IPS-15b (cell line): ENCODE measurements around the gene PPP2R3B.
A peak's percentile ranks its signal among the peaks of the same experiment; 100 is the strongest.
"Not testable (repeated sequence)": the region's sequence is repeated elsewhere in the genome, so short reads cannot be mapped to it uniquely, and the experiment has no call there.

Experiments used
- H3K27me3 ChIP-seq: one replicate; pipeline ENCODE4 v1.6.1; 2013; ENCODE audit warnings: low read length; ENCODE audit not compliant: control insufficient read depth, insufficient read depth
- H3K36me3 ChIP-seq: one replicate; pipeline ENCODE4 v1.6.1; 2013; ENCODE audit warnings: low read length; ENCODE audit not compliant: control insufficient read depth, insufficient read depth
- H3K4me1 ChIP-seq: one replicate; pipeline ENCODE4 v1.6.1; 2013; ENCODE audit warnings: mild to moderate bottlenecking, low read length; ENCODE audit not compliant: control insufficient read depth, insufficient read depth
- H3K4me3 ChIP-seq: one replicate; pipeline ENCODE4 v1.5.1; 2013; ENCODE audit warnings: low read depth, low read length
- H3K9ac ChIP-seq: one replicate; pipeline ENCODE4 v1.6.1; 2013; ENCODE audit warnings: low read depth, mild to moderate bottlenecking, low read length
- H3K9me3 ChIP-seq: one replicate; pipeline ENCODE4 v1.6.1; 2013; ENCODE audit warnings: mild to moderate bottlenecking, low read length; ENCODE audit not compliant: control insufficient read depth, insufficient read depth

PPP2R3B gene

DNA sequence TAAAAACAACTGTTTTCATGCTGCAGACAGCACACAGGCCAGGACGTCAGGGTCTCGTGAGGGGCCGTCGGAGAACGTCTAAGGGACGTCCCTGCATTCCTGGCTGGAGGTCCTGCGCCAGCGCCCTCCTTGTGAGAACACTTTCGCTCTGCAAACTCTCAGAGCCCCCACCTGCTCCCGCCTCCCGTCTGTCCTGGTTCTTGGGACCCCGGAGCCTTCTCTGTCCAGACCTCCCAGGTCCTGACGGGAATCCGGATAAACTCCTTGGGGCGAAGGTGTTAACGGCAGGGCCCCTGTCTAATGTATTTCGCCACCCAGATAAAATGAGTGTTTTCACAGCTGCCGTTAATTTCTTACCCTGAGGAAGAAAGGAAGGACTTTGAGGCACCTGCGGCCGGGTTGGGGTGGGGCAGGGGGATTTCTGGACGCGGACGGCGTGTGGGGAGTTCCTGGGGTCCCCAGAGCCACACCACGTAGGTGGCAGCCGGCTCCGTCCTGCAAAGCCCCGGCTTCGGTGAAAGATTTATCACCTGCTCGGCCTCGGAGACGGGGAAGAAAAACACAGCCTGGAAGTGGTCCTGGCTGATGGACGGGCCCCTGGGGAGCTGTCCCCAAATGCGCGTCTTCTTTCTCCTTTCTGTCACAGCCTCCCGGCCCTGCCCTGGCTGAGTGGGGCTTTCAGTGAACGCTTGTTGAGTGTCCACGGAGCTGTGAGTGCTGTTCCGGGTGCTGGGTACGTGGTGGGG lies 35.1 kb upstream of the PPP2R3B start:
- Histone ChIP-seq H3K36me3 (peaks cover 4% of the 10 kb centered on the region), H3K9ac (no peak overlapping the region), H3K4me1 (no peaks in the 10 kb centered on the region), H3K9me3 (no peaks in the 10 kb centered on the region), H3K4me3 (no peak overlapping the region), H3K27me3 (no peaks in the 10 kb centered on the region)

DNA sequence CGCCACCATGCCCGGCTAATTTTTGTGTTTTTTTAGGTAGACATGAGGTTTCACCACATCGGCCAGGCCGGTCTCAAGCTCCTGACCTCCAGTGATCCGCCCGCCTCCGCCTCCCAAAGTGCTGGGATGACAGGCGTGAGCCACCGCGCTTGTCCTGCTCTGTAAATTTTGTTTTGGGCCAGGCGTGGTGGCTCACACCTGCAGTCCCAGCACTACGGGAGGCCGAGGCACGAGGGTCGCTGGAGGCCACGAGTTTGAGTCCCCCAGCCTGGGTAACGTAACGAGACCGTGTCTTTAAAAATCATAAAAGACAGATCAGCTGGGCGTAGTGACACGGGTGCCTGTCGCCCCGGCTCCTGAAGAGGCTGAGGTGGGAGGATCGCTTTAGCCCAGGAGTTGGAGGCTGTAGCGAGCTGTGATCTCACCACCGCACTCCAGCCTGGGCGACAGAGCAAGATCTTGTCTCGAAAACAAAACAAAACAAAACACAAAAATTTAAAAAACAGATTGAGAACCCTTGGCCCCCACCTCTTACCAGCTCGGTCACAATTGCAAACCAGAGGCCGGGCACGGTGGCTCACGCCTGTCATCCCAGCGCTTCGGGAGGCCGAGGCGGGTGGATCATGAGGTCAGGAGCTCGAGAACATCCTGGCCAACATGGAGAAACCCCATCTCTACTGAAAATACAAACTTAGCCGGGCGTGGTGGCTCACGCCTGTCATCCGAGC lies 34.0 kb upstream of the PPP2R3B start:
- H3K27me3 ChIP-seq: no peaks in the 10 kb centered on the region
- no peaks in the 10 kb centered on the region for H3K4me1 ChIP-seq
- H3K4me3 ChIP-seq: no peak overlapping the region
- peaks cover 4% of the 10 kb centered on the region for H3K36me3 ChIP-seq
- no peaks in the 10 kb centered on the region for H3K9me3 ChIP-seq
- H3K9ac ChIP-seq: no peak overlapping the region

- no peak overlapping the region for H3K9ac ChIP-seq
- H3K9me3 ChIP-seq: no peaks in the 10 kb centered on the region
- H3K36me3 ChIP-seq: peaks cover 4% of the 10 kb centered on the region
- H3K27me3 ChIP-seq: no peaks in the 10 kb centered on the region
- H3K4me3 ChIP-seq: no peak overlapping the region
- H3K4me1 ChIP-seq: no peaks in the 10 kb centered on the region
These were observed 32.4 kb upstream of the PPP2R3B start for GRCh38 chrX:418927-419729.

- not testable (repeated sequence) for H3K9me3 ChIP-seq, H3K36me3 ChIP-seq, H3K4me1 ChIP-seq, H3K4me3 ChIP-seq, H3K9ac ChIP-seq, H3K27me3 ChIP-seq
These were observed 28.8 kb upstream of the PPP2R3B start for GRCh38 chrX:415498-415897.

- Histone ChIP-seq H3K4me1 (no peaks in the 10 kb centered on the region), H3K27me3 (no peaks in the 10 kb centered on the region), H3K36me3 (no peaks in the 10 kb centered on the region), H3K9me3 (no peaks in the 10 kb centered on the region), H3K4me3 (peak overlapping the region; percentile 49), H3K9ac (peak overlapping the region; percentile 47)
These were observed 26.9 kb upstream of the PPP2R3B start for GRCh38 chrX:413322-414201.

DNA sequence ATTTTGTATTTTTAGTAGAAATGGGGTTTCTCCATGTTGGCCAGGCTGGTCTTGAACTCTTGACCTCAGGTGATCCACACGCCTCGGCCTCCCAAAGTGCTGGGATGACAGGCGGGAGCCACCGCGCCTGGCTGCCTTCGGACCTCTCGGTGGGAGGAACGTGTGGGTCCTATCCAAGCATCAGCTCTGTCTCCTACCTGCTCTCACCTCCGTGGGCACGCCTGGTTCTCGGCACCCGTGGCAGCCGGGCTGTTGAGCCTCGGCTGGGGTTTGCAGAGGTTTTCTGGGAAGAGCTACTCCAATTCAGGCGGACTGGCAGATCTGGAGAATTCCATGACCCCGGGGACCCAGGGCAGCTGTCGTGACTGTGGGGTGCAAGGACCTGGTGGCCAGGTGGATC lies 23.6 kb upstream of the PPP2R3B start:
- no peak overlapping the region for H3K4me3 ChIP-seq
- no peaks in the 10 kb centered on the region for H3K9me3 ChIP-seq
- H3K27me3 ChIP-seq: no peaks in the 10 kb centered on the region
- no peaks in the 10 kb centered on the region for H3K4me1 ChIP-seq
- no peaks in the 10 kb centered on the region for H3K36me3 ChIP-seq
- no peak overlapping the region for H3K9ac ChIP-seq

DNA sequence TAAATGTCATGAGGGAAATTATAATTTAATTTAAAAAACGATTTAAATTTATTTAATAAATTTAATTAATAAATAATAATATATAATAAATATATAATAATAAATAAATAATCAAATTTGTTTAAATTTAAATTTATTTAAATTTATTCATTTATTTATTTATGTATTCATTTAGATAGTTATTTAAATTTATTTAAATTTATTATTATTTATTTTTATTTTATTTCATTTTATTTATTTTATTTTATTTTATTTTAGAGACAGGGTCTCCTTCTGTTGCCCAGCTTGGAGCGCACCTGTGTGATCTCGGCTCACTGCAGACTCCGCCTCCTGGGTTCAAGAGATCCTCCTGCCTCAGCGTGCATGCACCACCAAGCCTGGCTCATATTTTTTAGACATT lies 18.4 kb upstream of the PPP2R3B start:
- no peaks in the 10 kb centered on the region for H3K9me3 ChIP-seq
- no peak overlapping the region for H3K4me3 ChIP-seq
- no peaks in the 10 kb centered on the region for H3K4me1 ChIP-seq
- H3K36me3 ChIP-seq: no peaks in the 10 kb centered on the region
- H3K27me3 ChIP-seq: no peaks in the 10 kb centered on the region
- H3K9ac ChIP-seq: no peak overlapping the region

DNA sequence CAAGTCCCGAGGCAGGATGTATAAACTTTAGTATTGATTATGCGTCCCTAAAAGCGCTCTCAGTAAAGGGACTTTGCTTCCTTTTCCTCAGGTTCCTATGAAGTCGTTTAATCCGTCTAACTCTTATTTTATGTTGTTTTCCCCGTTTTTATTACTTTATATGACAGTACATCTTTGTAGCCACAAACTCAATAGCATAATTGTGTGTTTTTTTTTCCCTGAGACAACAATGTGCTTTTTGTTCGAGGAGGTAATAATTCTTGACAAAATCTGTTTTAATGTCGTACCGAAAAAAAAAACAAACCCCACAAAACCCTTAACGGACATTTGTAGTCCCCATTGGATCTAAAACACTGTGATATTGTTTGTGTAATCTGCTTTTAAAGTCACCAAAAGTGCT lies 17.9 kb upstream of the PPP2R3B start:
- H3K4me1 ChIP-seq: no peaks in the 10 kb centered on the region
- H3K9me3 ChIP-seq: no peaks in the 10 kb centered on the region
- no peaks in the 10 kb centered on the region for H3K27me3 ChIP-seq
- H3K4me3 ChIP-seq: no peak overlapping the region
- no peaks in the 10 kb centered on the region for H3K36me3 ChIP-seq
- H3K9ac ChIP-seq: no peak overlapping the region

GRCh38 chrX:402857-403256 lies 16.1 kb upstream of the PPP2R3B start:
- Histone ChIP-seq H3K9ac (no peak overlapping the region), H3K36me3 (no peaks in the 10 kb centered on the region), H3K27me3 (no peaks in the 10 kb centered on the region), H3K4me3 (no peak overlapping the region), H3K9me3 (no peaks in the 10 kb centered on the region), H3K4me1 (no peaks in the 10 kb centered on the region)

DNA sequence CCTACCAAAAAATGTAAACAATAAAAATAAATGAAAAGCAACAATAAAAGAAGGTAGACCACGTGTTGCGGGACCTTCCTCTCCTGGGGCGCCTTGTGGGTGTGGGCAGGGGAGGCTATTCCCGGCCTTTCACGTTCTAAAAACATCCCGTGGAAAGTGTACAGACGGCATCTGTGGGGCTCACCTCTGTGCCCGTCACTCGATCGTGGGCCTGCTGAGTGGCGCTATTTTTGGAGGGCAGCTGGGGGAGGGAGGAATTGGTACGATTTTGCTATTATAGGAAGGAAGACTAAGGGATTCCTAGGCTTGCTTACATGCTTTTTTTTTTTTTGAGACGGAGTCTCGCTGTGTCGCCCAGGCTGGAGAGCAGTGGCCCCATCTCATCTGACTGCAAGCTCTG lies 13.6 kb upstream of the PPP2R3B start:
- Histone ChIP-seq H3K27me3 (no peaks in the 10 kb centered on the region), H3K9me3 (no peaks in the 10 kb centered on the region), H3K9ac (no peak overlapping the region), H3K4me1 (no peaks in the 10 kb centered on the region), H3K36me3 (no peaks in the 10 kb centered on the region), H3K4me3 (no peak overlapping the region)

DNA sequence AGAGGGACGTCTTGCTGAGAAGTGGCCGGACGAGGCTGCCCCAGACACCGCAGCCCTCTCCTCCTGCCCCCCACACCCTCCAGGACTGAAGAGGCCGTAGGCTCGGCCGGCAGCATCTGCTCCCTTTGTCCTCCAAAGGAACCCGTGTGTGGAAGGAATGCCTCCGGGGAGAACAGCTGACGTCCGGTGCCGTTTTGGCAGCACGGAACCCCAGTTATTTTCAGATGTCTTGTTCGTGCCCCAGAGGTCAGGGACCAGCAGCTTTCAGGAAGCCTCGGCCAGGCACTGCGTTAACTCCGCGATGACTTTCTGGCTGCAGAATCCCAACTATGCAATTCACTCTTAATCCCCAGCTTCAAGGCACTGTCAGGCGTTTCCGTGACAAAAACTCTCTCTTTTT lies 10.9 kb upstream of the PPP2R3B start:
- H3K9me3 ChIP-seq: no peaks in the 10 kb centered on the region
- H3K27me3 ChIP-seq: no peaks in the 10 kb centered on the region
- no peaks in the 10 kb centered on the region for H3K4me1 ChIP-seq
- H3K4me3 ChIP-seq: no peak overlapping the region
- no peak overlapping the region for H3K9ac ChIP-seq
- no peaks in the 10 kb centered on the region for H3K36me3 ChIP-seq
